ENCODE results near the gene MS4A4A.

- no peak for TF ChIP-seq MAX (IDR thresholded peaks at IDR 0.05)
- TF ChIP-seq EP300 (IDR thresholded peaks at IDR 0.05; ENCODE audit: borderline replicate concordance) = no peak
- no peak for TF ChIP-seq YY1 (IDR thresholded peaks at IDR 0.05; ENCODE audit: low read depth)
- no peak for TF ChIP-seq USF1 (IDR thresholded peaks at IDR 0.05)
- no peak for TF ChIP-seq TAF1 (IDR thresholded peaks at IDR 0.05; ENCODE audit: low read depth)
- TF ChIP-seq REST (IDR thresholded peaks at IDR 0.05; ENCODE audit: low read depth) = no peak
- TF ChIP-seq CREB1 (IDR thresholded peaks at IDR 0.05; ENCODE audit: low read depth) = no peak
- no peak for TF ChIP-seq NFIC (IDR thresholded peaks at IDR 0.05)
- TF ChIP-seq CEBPB (IDR thresholded peaks at IDR 0.05) = no peak
- no peak for TF ChIP-seq RAD21 (IDR thresholded peaks at IDR 0.05; ENCODE audit: low read depth)
- no peak for TF ChIP-seq TEAD4 (IDR thresholded peaks at IDR 0.05)
These were observed 56.4 kb downstream of the MS4A4A start for GRCh38 chr11:60336767-60337391.

All from Ishikawa (cell line).